ACC112 (cell line): Measurements from ENCODE around the gene AFAP1.

Experiments
- H2AFZ ChIP-seq: fragments of 200-600 bp; sonication (generic); one replicate; pipeline ENCODE4 v1.6.0; 2017; ENCODE audit warnings: antibody characterized with exemption, low read length; ENCODE audit not compliant: unreplicated experiment
- H3K27ac ChIP-seq: fragments of 200-600 bp; sonication (generic); 2 replicates; pipeline ENCODE4 v1.5.1; 2014; ENCODE audit warnings: low read depth, mild to moderate bottlenecking, antibody characterized with exemption, low read length, moderate library complexity
- H3K27me3 ChIP-seq: fragments of 200-600 bp; sonication (generic); 2 replicates; pipeline ENCODE4 v1.6.1; 2014; ENCODE audit warnings: mild to moderate bottlenecking, antibody characterized with exemption, low read length, moderate library complexity, mixed read lengths; ENCODE audit not compliant: insufficient read depth
- H3K36me3 ChIP-seq: fragments of 200-600 bp; sonication (generic); 2 replicates; pipeline ENCODE4 v1.6.1; 2016; ENCODE audit warnings: mild to moderate bottlenecking, antibody characterized with exemption, low read length, moderate library complexity, mixed read lengths; ENCODE audit not compliant: insufficient read depth
- H3K4me1 ChIP-seq: fragments of 200-600 bp; sonication (generic); one replicate; pipeline ENCODE4 v1.6.1; 2016; ENCODE audit warnings: low read length, mixed read lengths; ENCODE audit not compliant: insufficient read depth, unreplicated experiment, control insufficient read depth
- H3K4me3 ChIP-seq: fragments of 200-600 bp; sonication (generic); 2 replicates; pipeline ENCODE4 v1.5.1; 2014; ENCODE audit warnings: mild to moderate bottlenecking, low read depth, low read length
- H3K79me2 ChIP-seq: fragments of 200-600 bp; sonication (generic); one replicate; pipeline ENCODE4 v1.6.0; 2016; ENCODE audit warnings: low read length; ENCODE audit not compliant: control insufficient read depth, unreplicated experiment, insufficient read depth

The AFAP1 gene

GRCh38 chr4:7820031-7820818 lies 119.4 kb downstream of the AFAP1 start:
- Histone ChIP-seq H3K4me3 (no peak overlapping the region), H3K36me3 (peaks cover 7% of the 10 kb centered on the region; the same call in 1 of the 2 replicates), H3K27me3 (no peaks in the 10 kb centered on the region), H2AFZ (no peak overlapping the region), H3K27ac (no peak overlapping the region), H3K79me2 (peaks cover 43% of the 10 kb centered on the region), H3K4me1 (peaks cover 57% of the 10 kb centered on the region)

GRCh38 chr4:7819446-7819845 lies 120.2 kb downstream of the AFAP1 start:
- H3K4me3 ChIP-seq: no peak overlapping the region
- H2AFZ ChIP-seq: no peak overlapping the region
- H3K4me1 ChIP-seq: peaks cover 54% of the 10 kb centered on the region
- H3K27ac ChIP-seq: no peak overlapping the region
- H3K36me3 ChIP-seq: peaks cover 11% of the 10 kb centered on the region; the same call in 1 of the 2 replicates
- no peaks in the 10 kb centered on the region for H3K27me3 ChIP-seq
- peaks cover 39% of the 10 kb centered on the region for H3K79me2 ChIP-seq

GRCh38 chr4:7818399-7818911 lies 121.2 kb downstream of the AFAP1 start:
- peaks cover 55% of the 10 kb centered on the region for H3K4me1 ChIP-seq
- no peak overlapping the region for H2AFZ ChIP-seq
- H3K36me3 ChIP-seq: peaks cover 19% of the 10 kb centered on the region
- no peaks in the 10 kb centered on the region for H3K27me3 ChIP-seq
- H3K27ac ChIP-seq: no peak overlapping the region
- peaks cover 32% of the 10 kb centered on the region for H3K79me2 ChIP-seq
- H3K4me3 ChIP-seq: no peak overlapping the region

GRCh38 chr4:7817877-7818398 lies 121.7 kb downstream of the AFAP1 start:
- Histone ChIP-seq H3K27me3 (no peaks in the 10 kb centered on the region), H2AFZ (no peak overlapping the region), H3K79me2 (peaks cover 30% of the 10 kb centered on the region), H3K27ac (no peak overlapping the region), H3K4me3 (no peak overlapping the region), H3K4me1 (peaks cover 55% of the 10 kb centered on the region), H3K36me3 (peaks cover 24% of the 10 kb centered on the region)

GRCh38 chr4:7816771-7817170 lies 122.9 kb downstream of the AFAP1 start:
- H3K4me3 ChIP-seq: no peak overlapping the region
- peaks cover 34% of the 10 kb centered on the region for H3K36me3 ChIP-seq
- peak overlapping the region; percentile 86 for H3K27ac ChIP-seq
- peaks cover 56% of the 10 kb centered on the region for H3K4me1 ChIP-seq
- no peaks in the 10 kb centered on the region for H3K27me3 ChIP-seq
- H3K79me2 ChIP-seq: peaks cover 34% of the 10 kb centered on the region
- no peak overlapping the region for H2AFZ ChIP-seq

GRCh38 chr4:7815981-7816380 lies 123.7 kb downstream of the AFAP1 start:
- Histone ChIP-seq H3K4me3 (peak overlapping the region; percentile 27; the same call in 1 of the 2 replicates), H3K27ac (peak overlapping the region; percentile 86), H3K4me1 (peaks cover 51% of the 10 kb centered on the region), H2AFZ (no peak overlapping the region), H3K27me3 (no peaks in the 10 kb centered on the region), H3K36me3 (peaks cover 36% of the 10 kb centered on the region), H3K79me2 (peaks cover 28% of the 10 kb centered on the region)

GRCh38 chr4:7815562-7815961 lies 124.1 kb downstream of the AFAP1 start:
- peaks cover 36% of the 10 kb centered on the region for H3K36me3 ChIP-seq
- no peaks in the 10 kb centered on the region for H3K27me3 ChIP-seq
- peak overlapping the region; percentile 86 for H3K27ac ChIP-seq
- H3K4me3 ChIP-seq: peak overlapping the region; percentile 27; the same call in 1 of the 2 replicates
- peaks cover 28% of the 10 kb centered on the region for H3K79me2 ChIP-seq
- peaks cover 51% of the 10 kb centered on the region for H3K4me1 ChIP-seq
- H2AFZ ChIP-seq: no peak overlapping the region

- Histone ChIP-seq H3K79me2 (peaks cover 28% of the 10 kb centered on the region), H3K27ac (no peak overlapping the region), H3K36me3 (peaks cover 42% of the 10 kb centered on the region), H3K4me3 (no peak overlapping the region), H3K4me1 (peaks cover 52% of the 10 kb centered on the region), H3K27me3 (no peaks in the 10 kb centered on the region), H2AFZ (no peak overlapping the region)
Measured at GRCh38 chr4:7814451-7814850, 125.2 kb downstream of the AFAP1 start.

- Histone ChIP-seq H3K4me1 (peaks cover 58% of the 10 kb centered on the region), H3K27ac (peak overlapping the region; percentile 21; the same call in 1 of the 2 replicates), H3K27me3 (no peaks in the 10 kb centered on the region), H2AFZ (no peak overlapping the region), H3K36me3 (peaks cover 46% of the 10 kb centered on the region), H3K4me3 (no peak overlapping the region), H3K79me2 (peaks cover 26% of the 10 kb centered on the region)
Measured at GRCh38 chr4:7813674-7814073, 126.0 kb downstream of the AFAP1 start.

- Histone ChIP-seq H3K27me3 (no peaks in the 10 kb centered on the region), H3K79me2 (peaks cover 26% of the 10 kb centered on the region)
Measured at GRCh38 chr4:7812921-7813320, 126.7 kb downstream of the AFAP1 start.

More at GRCh38 chr4:7812921-7813320, 126.7 kb downstream of the AFAP1 start:
- peaks cover 52% of the 10 kb centered on the region for H3K4me1 ChIP-seq
- H3K27ac ChIP-seq: no peak overlapping the region
- no peak overlapping the region for H2AFZ ChIP-seq
- peaks cover 51% of the 10 kb centered on the region for H3K36me3 ChIP-seq
- H3K4me3 ChIP-seq: no peak overlapping the region
